ENCODE data around the gene PACSIN1. TPM values are rescaled to one million over a fixed set of nuclear protein-coding genes. Genes with fewer than 3 reads are reported as not detected.

The PACSIN1 gene
- total RNA-seq, 3 donors from 2014 or later (not counting 1 experiment from before 2014, with no cell fraction given) = 2.2 to 6.6 (median 3.9) TPM

DNA sequence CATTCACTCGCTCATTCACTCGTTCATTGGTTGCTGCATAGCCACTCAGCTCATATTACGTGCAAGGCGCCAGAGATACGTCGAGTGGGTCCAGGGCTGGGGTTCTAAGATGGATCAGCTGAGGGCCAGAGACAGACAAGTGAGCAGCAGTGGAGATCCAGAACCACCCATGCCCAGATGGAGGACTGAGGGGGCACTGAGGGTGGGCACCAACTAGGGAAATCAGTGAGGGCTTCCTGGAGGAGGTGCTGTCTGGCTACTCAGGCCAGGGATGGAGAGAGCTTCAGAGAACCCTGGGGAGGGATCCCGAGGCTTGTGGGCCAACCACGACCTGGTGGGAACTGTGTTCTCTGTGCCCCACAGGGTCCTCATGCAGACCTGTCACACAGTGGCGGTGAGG, 90.6 kb downstream of the PACSIN1 start:
- intact Hi-C loops (cut with micrococcal nuclease) = no loop called here
- TF ChIP-seq, protein P1, sequence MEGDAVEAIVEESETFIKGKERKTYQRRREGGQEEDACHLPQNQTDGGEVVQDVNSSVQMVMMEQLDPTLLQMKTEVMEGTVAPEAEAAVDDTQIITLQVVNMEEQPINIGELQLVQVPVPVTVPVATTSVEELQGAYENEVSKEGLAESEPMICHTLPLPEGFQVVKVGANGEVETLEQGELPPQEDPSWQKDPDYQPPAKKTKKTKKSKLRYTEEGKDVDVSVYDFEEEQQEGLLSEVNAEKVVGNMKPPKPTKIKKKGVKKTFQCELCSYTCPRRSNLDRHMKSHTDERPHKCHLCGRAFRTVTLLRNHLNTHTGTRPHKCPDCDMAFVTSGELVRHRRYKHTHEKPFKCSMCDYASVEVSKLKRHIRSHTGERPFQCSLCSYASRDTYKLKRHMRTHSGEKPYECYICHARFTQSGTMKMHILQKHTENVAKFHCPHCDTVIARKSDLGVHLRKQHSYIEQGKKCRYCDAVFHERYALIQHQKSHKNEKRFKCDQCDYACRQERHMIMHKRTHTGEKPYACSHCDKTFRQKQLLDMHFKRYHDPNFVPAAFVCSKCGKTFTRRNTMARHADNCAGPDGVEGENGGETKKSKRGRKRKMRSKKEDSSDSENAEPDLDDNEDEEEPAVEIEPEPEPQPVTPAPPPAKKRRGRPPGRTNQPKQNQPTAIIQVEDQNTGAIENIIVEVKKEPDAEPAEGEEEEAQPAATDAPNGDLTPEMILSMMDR (IDR thresholded peaks at IDR 0.05) = no peak
- H3K27ac ChIP-seq (ENCODE audit: low read length) = no peak overlapping the region
- Mint-ChIP-seq H3K27me3 (ENCODE audit: low read depth in 2 of 2) (peaks cover 0 to 3% of the 10 kb centered on the region in 2 donors), H3K4me1 (peaks cover 0 to 13% of the 10 kb centered on the region in 2 donors), H3K27ac (no peak overlapping the region), H3K36me3 (no peaks in the 10 kb centered on the region), H3K4me3 (no peak overlapping the region), H3K9me3 (no peaks in the 10 kb centered on the region)
- H3K9me3 ChIP-seq (ENCODE audit: control insufficient read depth, insufficient read depth, low read length) = no peaks in the 10 kb centered on the region
- H3K36me3 ChIP-seq (ENCODE audit: control insufficient read depth, insufficient read depth, low read length) = no peaks in the 10 kb centered on the region
- peaks cover 4% of the 10 kb centered on the region for H3K4me1 ChIP-seq (ENCODE audit: control insufficient read depth, insufficient read depth, low read length)
- no peak for DNase-seq
- no peaks in the 10 kb centered on the region for H3K27me3 ChIP-seq (ENCODE audit: control insufficient read depth, insufficient read depth, low read length)
- ATAC-seq = no peak
- H3K4me3 ChIP-seq (ENCODE audit: low read length) = no peak overlapping the region
- 86% methylated on average over 9 of the region's 9 CpGs for WGBS (ENCODE audit: insufficient coverage)

DNA sequence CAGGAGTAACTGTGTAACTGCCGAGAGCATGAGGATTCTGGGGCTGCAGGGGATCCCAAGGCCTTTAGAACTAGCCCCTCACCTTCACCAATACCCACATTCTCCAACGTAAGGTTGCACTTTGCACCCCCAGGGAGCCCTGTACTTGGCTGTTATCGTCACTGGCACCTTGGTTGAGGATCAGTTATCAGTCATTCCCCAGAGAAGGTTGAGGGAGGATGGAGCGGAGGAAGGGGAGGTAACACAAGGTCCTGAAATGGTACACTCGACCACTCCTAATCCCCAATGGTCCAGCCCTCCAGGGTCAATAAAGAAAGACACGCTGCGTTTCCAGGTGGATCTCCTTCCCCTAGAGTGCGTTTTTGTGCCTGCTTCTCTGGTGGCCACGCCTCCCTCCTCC, 91.4 kb downstream of the PACSIN1 start:
- Histone ChIP-seq H3K4me3 (ENCODE audit: low read length) (no peak overlapping the region), H3K9me3 (ENCODE audit: control insufficient read depth, insufficient read depth, low read length) (no peaks in the 10 kb centered on the region), H3K36me3 (ENCODE audit: control insufficient read depth, insufficient read depth, low read length) (no peaks in the 10 kb centered on the region), H3K4me1 (ENCODE audit: control insufficient read depth, insufficient read depth, low read length) (peaks cover 4% of the 10 kb centered on the region), H3K27ac (ENCODE audit: low read length) (no peak overlapping the region), H3K27me3 (ENCODE audit: control insufficient read depth, insufficient read depth, low read length) (no peaks in the 10 kb centered on the region)
- 90% methylated on average over 9 of the region's 9 CpGs for WGBS (ENCODE audit: insufficient coverage)
- intact Hi-C loops (cut with micrococcal nuclease) = no loop called here
- DNase-seq (no peak), ATAC-seq (no peak)
- TF ChIP-seq, protein P1 (IDR thresholded peaks at IDR 0.05) = no peak
- Mint-ChIP-seq H3K36me3 (no peaks in the 10 kb centered on the region), H3K4me3 (no peak overlapping the region), H3K9me3 (no peaks in the 10 kb centered on the region), H3K4me1 (peaks cover 0 to 13% of the 10 kb centered on the region in 2 donors), H3K27ac (no peak overlapping the region), H3K27me3 (ENCODE audit: low read depth in 2 of 2) (no peaks in the 10 kb centered on the region)

DNA sequence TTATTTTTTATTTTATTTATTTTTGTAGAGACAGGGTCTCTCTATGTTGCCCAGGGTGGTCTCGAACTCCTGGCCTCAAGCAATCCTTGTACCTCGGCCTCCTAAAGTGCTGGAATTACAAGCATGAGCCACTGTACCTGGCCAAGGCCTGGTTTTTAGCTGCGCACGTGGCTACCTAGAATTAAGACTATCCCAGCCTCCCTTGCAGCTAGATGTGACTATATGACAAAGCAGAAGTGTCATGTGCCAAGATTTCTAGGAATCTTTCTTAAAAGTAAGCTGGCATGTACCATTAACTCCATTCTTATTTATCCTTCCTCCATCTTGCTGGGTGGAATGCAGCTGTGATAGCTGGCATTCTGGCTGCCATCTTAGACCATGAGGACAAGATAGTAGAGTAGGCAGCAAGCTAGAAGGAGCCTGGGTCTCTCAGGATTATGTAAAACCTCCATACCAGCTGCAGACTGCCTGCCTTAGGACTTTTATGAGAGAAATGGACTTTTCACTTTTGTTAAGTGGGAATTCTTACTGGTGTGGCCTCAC, 92.4 kb downstream of the PACSIN1 start:
- no peak for DNase-seq
- Histone ChIP-seq H3K4me3 (ENCODE audit: low read length) (no peak overlapping the region), H3K36me3 (ENCODE audit: control insufficient read depth, insufficient read depth, low read length) (no peaks in the 10 kb centered on the region), H3K27ac (ENCODE audit: low read length) (no peak overlapping the region), H3K9me3 (ENCODE audit: control insufficient read depth, insufficient read depth, low read length) (no peaks in the 10 kb centered on the region), H3K27me3 (ENCODE audit: control insufficient read depth, insufficient read depth, low read length) (no peaks in the 10 kb centered on the region), H3K4me1 (ENCODE audit: control insufficient read depth, insufficient read depth, low read length) (peaks cover 4% of the 10 kb centered on the region)
- Mint-ChIP-seq H3K4me1 (peaks cover 0 to 12% of the 10 kb centered on the region in 2 donors), H3K9me3 (no peaks in the 10 kb centered on the region), H3K4me3 (no peak overlapping the region), H3K27me3 (ENCODE audit: low read depth in 2 of 2) (no peaks in the 10 kb centered on the region), H3K36me3 (no peaks in the 10 kb centered on the region), H3K27ac (no peak overlapping the region)
- no peak for ATAC-seq
- TF ChIP-seq, protein P1 (IDR thresholded peaks at IDR 0.05) = no peak
- WGBS (ENCODE audit: insufficient coverage) = 86% methylated on average over 4 of the region's 4 CpGs
- intact Hi-C loops (cut with micrococcal nuclease) = no loop called here
